NCI-H2227 treated with DMSO at 0.1 percent for 48 hours (cell line): ENCODE results near the gene PTPN4.
"Not testable (repeated sequence)": the region's sequence is repeated elsewhere in the genome, so short reads cannot be mapped to it uniquely, and the experiment has no call there.

ENCODE experiments used
- DNase-seq: peaks from one replicate; lab custom pipeline; 2025; lab: John Stamatoyannopoulos, UW

The PTPN4 gene

GRCh38 chr2:119940856-119941255 is 181.1 kb downstream of the PTPN4 start:
- DNase-seq: no peak

- no peak for DNase-seq
These were observed 181.7 kb downstream of the PTPN4 start for GRCh38 chr2:119941388-119941787.

DNA sequence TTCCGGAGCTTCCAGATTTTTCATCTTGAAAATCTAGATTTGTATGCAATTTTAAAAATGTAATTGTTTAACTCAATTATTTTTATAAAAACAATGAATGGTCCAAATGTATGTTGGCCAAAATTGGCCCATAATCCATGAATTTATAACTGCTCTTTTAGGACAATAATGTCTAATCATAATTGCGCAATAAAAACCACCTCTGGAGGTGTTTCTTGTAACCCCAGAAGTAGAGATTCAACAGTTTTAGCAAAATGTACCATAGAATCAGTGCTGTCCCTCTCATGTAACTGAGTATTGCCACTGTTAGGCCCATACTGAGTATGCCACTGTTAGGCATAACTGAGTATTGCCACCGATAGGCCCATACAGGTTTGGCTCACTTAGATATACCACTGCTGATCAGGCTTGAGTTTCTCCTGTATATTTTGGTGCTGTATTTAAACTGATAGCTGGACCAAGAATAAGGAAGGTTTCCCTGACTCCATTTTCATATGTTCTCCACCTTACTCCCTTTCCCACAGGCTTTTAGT is 182.3 kb downstream of the PTPN4 start:
- DNase-seq: no peak

DNA sequence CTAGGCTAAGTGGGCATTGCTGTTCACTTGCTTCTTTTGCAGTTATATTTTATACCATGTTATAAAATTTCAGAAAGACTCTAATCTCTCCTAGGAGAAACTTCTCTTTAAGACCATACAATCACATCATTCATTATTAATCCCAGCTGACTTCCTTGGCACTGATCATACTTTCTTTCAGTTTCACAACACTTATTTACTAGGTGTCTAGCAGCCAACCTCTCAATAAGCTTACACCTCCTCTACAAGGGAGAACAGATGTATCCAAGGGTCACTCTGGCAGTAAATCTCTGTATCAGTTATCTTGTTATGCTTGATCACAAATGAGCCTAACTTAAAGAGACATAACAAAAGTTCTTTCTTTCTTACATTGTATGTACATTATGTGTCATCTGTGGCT is 183.3 kb downstream of the PTPN4 start:
- DNase-seq: no peak

DNA sequence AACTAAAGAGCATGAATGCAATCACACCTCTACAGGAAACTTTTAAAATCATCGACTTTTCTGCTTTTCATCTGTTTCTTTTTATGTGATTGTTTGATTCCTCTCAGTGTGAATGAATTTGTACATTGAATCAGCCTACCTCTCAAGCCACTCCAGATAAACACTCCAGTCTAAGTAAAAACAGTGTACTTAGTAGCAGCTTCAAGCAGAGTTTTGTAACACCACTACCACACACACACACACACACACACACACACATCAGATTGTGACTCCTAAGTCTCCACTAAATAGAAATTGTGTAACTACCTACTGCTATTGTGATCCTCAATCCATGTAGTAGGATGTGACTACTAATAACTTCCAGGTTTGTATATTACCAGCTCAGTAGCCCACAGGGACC is 187.8 kb downstream of the PTPN4 start:
- no peak for DNase-seq

GRCh38 chr2:119950966-119951365 is 191.2 kb downstream of the PTPN4 start:
- no peak for DNase-seq

DNA sequence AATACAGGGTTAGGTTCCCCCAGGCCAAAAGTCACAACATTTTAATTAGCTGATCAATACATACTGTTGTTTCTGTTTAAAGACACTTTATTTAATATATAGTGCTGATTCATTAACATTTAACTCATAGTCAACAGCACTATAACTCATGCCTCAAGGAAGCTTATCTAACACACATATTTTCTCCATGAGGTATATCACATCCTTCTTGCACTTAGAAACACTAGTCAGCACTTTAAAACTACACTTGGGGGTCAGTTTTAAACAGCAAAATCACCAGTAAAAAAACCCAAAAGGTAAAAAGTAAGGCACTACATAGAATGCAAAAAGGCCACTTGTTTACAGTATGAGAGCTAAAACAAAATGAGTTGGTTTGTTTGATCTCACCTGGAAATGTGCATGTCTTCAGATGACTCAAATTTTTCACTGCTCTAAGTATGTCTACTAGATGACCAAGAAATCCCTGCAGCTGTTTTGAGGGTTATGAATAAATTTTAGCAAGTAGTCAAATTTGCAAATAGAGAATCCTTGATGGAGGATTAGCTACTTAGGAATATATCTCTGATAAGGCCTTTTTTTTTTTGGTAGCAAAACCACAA is 199.0 kb downstream of the PTPN4 start:
- DNase-seq: no peak

GRCh38 chr2:119960821-119961220 is 201.1 kb downstream of the PTPN4 start:
- DNase-seq: no peak

- no peak for DNase-seq
These were observed 222.2 kb downstream of the PTPN4 start for GRCh38 chr2:119981896-119982295.

DNA sequence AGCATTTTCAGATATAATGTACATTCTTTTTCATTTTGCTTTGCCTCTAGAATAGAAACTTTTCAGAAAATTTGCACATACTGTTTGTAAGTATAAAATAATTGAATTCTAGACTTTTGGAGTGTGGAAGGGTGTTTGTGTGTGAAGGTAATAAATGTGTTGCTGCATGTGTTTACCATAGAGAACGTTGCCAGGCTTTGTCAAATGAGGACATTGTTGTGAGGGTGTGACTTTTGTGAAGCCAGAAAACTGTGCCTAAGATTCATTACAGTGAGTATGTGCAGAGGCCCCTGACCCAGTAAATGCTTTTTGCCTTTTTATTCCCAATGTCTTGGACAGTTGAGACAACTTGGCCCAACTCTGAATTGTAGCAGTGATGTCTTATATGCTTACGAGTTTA is 222.8 kb downstream of the PTPN4 start:
- DNase-seq: no peak

DNA sequence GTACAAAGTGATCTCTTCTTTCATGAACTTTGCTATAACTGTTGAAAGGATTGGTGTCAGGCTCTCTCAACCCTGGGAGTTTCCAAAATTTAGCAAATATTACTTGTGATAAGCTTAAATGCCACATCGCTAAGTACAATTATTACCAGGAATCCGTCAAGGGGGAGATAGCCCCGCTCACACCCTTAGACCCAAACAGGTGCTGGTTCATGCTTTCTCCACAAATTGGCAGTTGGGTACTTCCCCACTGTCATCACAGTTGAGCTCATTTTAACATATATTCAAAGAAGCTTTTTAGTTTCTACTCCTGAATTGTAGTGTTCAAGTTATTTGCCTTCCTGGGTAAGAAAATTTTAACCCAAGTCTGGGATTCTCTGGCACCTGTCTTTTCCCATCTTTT is 223.4 kb downstream of the PTPN4 start:
- DNase-seq: no peak

DNA sequence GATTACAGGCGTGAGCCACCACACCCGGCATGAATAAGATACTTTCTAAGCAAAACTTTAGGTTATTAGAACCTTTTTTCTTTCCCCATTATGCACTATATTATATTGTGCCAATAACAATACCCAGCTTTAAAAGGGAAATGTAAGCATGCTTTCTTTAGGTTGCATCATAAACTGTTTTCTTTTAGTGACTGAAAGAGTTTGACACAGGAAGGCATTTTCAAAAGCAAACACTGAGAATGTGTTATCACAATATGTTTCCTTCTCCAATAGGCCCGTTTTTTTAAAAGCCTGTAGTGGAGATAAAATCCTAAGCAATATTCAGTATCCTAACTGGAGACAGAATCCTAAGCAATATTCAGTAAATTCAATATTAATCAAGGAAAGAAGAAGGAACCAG is 236.4 kb downstream of the PTPN4 start:
- no peak for DNase-seq

DNA sequence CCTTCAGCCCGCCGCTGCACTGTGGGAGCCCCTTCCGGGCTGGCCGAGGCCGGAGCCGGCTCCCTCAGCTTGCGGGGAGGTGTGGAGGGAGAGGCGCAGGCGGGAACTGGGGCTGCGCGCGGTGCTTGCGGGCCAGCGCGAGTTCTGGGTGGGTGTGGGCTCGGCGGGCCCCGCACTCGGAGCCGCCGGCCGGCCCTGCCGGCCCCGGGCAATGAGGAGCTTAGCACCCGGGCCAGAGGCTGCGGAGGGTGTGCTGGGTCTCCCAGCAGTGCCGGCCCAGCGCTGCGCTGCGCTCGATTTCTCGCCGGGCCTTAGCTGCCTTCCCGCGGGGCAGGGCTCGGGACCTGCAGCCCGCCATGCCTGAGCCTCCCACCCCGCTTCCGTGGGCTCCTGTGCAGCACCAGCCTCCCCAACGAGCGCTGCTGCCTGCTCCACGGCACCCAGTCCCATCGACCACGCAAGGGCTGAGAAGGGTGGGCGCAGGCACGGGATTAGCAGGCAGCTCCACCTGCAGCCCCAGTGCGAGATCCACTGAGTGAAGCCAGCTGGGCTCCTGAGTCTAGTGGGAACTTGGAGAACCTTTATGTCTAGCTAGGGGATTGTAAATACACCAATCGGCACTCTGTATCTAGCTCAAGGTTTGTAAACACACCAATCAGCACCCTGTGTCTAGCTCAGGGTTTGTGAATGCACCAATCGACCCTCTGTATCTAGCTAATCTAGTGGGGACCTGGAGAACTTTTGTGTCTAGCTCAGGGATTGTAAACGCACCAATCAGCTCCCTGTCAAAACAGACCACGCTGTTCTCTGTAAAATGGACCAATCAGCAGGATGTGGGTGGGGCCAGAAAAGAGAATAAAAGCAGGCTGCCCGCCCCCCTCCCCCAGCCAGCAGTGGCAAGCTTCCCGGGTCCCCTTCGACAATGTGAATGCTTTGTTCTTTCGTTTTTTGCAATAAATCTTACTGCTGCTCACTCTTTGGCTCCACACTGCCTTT is 237.5 kb downstream of the PTPN4 start:
- not testable (repeated sequence) for DNase-seq

GRCh38 chr2:120001471-120001870 is 241.7 kb downstream of the PTPN4 start:
- DNase-seq: no peak

DNA sequence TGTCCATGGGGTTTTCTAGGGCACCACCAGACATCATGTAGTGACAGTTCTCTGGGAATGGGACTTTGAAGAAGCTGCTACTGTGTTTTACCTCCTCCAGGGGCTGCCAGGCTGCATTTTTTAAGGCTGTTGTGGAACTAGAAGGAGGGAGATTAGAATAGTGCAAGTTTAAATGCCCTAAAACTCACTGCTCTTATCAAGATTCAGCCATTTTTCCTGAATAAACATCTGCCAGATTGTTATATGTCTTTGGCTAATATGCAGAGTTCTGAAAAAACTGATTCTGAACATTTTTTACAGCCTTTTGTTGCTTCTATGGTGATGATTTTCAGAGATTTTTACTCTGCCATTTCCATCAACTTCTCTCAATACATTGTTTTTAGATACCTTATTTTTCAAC is 244.5 kb downstream of the PTPN4 start:
- no peak for DNase-seq

DNA sequence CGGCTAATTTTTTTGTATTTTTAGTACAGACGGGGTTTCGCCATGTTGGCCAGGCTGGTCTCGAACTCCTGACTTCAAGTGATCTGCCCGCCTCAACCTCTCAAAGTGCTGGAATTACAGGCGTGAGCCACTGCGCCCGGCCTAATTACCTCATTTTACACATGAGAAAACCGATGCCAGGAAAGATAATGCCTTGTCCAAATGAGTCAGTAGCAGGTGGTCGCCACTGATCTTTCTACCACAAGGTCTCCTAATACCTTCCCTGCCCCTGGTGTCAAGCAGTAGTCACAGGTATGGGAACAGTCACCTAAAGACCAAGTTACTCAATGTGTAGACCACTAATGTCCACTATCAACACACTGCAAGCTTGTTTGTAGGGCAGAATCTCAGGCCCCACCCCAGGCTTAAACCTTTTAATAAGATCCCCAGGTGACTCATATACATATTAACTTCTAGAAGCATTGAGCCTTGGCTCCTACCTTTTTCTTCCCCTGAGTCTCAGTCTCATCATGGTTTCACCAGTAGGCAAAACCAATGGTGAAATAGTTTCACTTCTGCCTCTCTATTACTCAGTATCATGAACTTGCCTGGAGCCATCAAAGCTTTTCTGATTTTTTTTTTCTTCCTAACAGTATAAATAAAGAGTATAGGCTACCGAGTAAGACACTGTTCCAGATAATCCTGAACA is 246.3 kb downstream of the PTPN4 start:
- no peak for DNase-seq

DNA sequence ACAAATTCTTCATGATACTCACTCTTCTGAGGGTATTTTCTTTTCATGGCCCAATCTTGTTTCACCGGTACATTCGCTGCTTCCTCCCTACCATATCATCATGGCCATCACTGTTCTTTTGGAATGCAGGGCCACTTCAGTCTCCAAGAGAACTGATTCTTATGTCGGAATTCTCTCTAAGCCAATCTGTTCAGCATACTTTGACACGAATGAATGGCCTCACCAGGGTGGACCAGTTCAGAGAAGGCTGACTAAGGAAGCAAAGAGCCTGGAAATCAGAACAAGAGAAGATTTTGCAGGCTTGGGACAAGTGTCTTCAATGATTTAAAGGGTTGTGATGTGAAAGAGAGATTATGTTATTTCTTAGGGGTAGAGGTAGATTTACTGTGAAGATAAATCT is 248.1 kb downstream of the PTPN4 start:
- no peak for DNase-seq

DNA sequence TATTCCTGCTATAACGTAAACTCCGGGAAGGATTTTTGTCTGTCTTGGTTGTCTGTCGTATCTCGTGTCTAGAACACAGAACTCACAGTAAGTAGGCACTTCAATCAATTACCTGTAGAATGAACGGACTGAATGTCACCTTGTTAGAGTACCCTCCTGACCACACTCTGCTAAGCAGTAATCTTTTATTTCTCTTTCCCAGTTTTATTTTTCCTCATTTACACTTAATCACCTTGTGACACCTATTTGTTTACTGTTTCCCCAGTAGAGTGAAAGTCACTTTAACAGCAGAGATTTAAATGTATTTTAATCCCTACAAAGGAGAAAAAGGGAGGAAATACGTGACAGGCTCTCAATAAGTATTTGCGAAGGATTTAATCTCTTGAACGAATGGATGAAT is 252.6 kb downstream of the PTPN4 start:
- no peak for DNase-seq

- DNase-seq: peak; percentile 93
These were observed 253.3 kb downstream of the PTPN4 start, which contains the start of gene EPB41L5 for GRCh38 chr2:120012771-120013596. Gene EPB41L5, plus strand, starts transcription at chr2:120013077. Its CDS starts 6,008 bp downstream, at chr2:120019085.

DNA sequence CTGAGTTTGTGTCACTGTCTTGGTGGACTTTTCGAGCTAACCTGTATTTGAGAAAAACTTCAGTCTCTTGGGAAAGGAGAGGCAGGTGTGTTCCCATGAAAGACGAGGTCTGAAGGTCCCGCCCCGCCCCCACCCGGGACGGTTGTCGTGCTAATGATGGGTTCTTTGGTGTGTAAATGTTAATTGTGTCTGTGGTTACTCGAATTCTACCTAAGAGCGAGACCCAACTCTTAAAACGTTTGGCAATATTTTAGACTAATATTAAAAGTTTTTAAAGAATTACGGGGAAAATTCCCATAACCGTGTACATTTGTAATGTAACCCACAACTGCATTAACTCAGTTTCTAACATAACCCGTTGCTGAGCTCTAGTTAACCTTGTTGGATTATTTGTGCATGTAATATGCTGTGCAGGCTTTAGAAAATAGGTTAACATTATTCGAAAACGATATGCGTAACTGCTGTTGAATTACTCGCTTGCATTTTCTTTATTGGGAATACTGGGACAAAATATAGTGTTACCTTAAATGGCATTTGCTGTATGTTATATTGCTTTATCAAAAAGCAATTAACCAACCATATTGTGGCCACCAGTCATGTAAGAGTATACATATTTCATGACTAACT is 254.0 kb downstream of the PTPN4 start:
- DNase-seq: no peak
